GM18858 (cell line): Measurements from ENCODE around the gene MAP3K12.
"Not testable (repeated sequence)": the region's sequence is repeated elsewhere in the genome, so short reads cannot be mapped to it uniquely, and the experiment has no call there.

Experiments
- ATAC-seq: cut with Tn5 transposase; IDR thresholded peaks from one replicate; pipeline ENCODE4 v1.9.1; 2021; ENCODE audit not compliant: unreplicated experiment

Gene MAP3K12

GRCh38 chr12:53443955-53444354 lies 55.3 kb downstream of the MAP3K12 start:
- no peak for ATAC-seq

GRCh38 chr12:53441040-53441833 lies 58.0 kb downstream of the MAP3K12 start, which contains the start of gene PRR13:
TSS of gene PRR13 (plus strand) at chr12:53441734. CDS start at chr12:53442715, 981 bp downstream.
- peak; percentile 97 for ATAC-seq

DNA sequence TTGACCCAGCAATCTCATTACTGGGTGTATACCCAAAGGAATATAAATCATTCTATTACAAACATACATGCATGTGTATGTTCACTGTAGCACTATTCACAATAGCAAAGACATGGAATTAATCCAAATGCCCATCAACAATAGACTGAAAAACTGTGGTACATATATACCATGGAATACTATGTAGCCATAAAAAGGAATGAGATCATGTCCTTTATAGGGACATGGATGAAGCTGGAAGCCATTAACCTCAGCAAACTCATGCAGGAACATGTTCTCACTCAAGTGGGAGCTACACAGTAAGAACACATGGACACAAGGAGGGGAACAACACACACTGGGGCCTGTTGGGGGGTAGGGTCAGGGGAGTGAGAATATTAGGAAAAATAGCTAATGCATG lies 59.7 kb downstream of the MAP3K12 start:
- ATAC-seq: not testable (repeated sequence)

GRCh38 chr12:53435326-53435725 lies 63.9 kb downstream of the MAP3K12 start:
- ATAC-seq: not testable (repeated sequence)

GRCh38 chr12:53431187-53431586 lies 68.1 kb downstream of the MAP3K12 start:
- ATAC-seq: no peak

- ATAC-seq: no peak
These were observed 69.1 kb downstream of the MAP3K12 start for GRCh38 chr12:53430116-53430515.
